ENCODE results near the gene ANO10.

DNA sequence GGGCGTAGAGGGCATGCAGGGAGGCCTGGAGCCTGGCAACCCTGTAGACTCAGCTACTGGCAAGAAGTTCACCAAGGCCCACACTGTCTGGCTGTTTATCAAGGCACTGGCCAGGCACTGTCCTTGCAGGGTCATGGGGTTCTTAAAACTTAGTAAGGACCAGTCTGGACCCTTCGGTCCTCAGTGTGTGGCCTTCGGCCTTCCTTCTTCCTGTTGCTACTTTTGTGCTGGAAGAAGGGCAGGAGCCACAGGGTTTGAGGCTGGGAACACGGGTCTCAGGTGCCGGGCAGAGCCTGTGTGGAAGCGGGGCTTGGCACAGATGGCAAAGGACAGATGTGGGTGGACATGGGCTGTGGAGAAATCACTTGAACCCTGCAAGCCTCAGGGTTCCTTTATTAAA is 258.9 kb downstream of the ANO10 start:
- TF ChIP-seq, protein P1, sequence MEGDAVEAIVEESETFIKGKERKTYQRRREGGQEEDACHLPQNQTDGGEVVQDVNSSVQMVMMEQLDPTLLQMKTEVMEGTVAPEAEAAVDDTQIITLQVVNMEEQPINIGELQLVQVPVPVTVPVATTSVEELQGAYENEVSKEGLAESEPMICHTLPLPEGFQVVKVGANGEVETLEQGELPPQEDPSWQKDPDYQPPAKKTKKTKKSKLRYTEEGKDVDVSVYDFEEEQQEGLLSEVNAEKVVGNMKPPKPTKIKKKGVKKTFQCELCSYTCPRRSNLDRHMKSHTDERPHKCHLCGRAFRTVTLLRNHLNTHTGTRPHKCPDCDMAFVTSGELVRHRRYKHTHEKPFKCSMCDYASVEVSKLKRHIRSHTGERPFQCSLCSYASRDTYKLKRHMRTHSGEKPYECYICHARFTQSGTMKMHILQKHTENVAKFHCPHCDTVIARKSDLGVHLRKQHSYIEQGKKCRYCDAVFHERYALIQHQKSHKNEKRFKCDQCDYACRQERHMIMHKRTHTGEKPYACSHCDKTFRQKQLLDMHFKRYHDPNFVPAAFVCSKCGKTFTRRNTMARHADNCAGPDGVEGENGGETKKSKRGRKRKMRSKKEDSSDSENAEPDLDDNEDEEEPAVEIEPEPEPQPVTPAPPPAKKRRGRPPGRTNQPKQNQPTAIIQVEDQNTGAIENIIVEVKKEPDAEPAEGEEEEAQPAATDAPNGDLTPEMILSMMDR (IDR thresholded peaks at IDR 0.05; ENCODE audit: borderline replicate concordance, extremely low read depth, low read length, poor library complexity, severe bottlenecking), result no peak
- no peak for TF ChIP-seq EZH2 (IDR thresholded peaks at IDR 0.05; ENCODE audit: borderline replicate concordance, low read depth, low read length, severe bottlenecking)

All from DND-41 (cell line).